Measurements from ENCODE around the gene PIK3CD.

The PIK3CD gene

DNA sequence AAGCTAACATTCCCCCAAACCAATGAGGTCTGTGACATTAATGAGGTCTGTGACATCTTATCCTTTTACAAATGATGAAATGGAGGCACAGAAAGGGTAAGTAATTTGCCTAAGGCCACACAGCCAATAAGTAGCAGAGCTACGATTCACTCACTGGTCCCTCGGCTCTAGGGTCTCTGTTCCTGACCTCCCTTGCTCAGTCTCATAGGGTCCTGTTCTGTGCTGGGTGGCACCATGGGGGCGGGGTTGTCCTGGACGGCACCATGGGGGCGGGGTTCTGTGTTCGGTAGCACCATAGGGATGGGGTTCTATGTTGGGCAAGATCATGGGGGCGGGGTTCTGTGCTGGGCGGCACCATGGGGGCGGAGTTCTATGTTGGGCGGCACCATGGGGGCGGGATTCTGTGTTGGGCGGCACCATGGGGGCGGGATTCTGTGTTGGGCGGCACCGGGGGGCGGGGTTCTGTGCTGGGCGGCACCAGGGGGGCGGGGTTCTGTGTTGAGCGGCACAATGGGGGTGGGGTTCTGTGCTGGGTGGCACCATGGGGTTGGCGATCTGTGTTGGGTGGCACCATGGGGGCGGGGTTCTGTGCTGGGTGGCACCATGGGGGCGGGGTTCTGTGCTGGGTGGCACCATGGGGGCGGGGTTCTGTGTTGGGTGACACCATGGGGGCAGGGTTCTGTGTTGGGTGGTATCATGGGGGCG is 116.6 kb downstream of the PIK3CD start:
- Mint-ChIP-seq H3K4me1 (ENCODE audit: low read depth) (peaks cover 3% of the 10 kb centered on the region), H3K4me3 (no peak overlapping the region), H3K27me3 (ENCODE audit: low read depth) (no peaks in the 10 kb centered on the region), H3K9me3 (no peaks in the 10 kb centered on the region), H3K36me3 (ENCODE audit: low read depth) (peaks cover 14% of the 10 kb centered on the region), H3K27ac (no peak overlapping the region)
- DNase-seq (ENCODE audit: low spot score) = no peak

- Mint-ChIP-seq H3K27ac (no peak overlapping the region), H3K9me3 (no peaks in the 10 kb centered on the region), H3K4me3 (no peak overlapping the region), H3K4me1 (ENCODE audit: low read depth) (peaks cover 2% of the 10 kb centered on the region), H3K36me3 (ENCODE audit: low read depth) (peaks cover 16% of the 10 kb centered on the region), H3K27me3 (ENCODE audit: low read depth) (no peaks in the 10 kb centered on the region)
- no peak for DNase-seq (ENCODE audit: low spot score)
These were observed 117.5 kb downstream of the PIK3CD start for GRCh38 chr1:9768983-9769382.

DNA sequence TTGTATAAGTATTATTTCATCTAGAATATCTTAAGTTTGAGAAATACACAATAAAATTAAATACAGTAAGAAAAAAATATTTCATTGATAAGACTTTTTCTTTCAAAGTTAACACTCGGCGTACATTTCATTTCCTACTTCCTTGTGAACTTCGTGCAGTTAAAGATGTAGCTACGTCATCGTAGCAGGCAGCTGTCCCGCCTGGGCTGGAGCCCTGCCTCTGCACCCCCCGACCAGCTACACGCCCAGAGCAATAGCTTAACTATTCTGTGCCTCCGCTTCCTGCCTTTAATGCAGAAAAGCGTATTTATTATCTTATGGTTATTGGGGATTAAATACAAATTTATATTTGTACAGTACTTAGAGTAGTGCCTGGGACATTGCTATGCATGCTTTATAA is 118.8 kb downstream of the PIK3CD start:
- no peak overlapping the region for H3K4me3 Mint-ChIP-seq
- H3K27ac Mint-ChIP-seq = no peak overlapping the region
- peaks cover 2% of the 10 kb centered on the region for H3K4me1 Mint-ChIP-seq (ENCODE audit: low read depth)
- peaks cover 16% of the 10 kb centered on the region for H3K36me3 Mint-ChIP-seq (ENCODE audit: low read depth)
- H3K9me3 Mint-ChIP-seq = no peaks in the 10 kb centered on the region
- H3K27me3 Mint-ChIP-seq (ENCODE audit: low read depth) = no peaks in the 10 kb centered on the region
- no peak for DNase-seq (ENCODE audit: low spot score)

DNA sequence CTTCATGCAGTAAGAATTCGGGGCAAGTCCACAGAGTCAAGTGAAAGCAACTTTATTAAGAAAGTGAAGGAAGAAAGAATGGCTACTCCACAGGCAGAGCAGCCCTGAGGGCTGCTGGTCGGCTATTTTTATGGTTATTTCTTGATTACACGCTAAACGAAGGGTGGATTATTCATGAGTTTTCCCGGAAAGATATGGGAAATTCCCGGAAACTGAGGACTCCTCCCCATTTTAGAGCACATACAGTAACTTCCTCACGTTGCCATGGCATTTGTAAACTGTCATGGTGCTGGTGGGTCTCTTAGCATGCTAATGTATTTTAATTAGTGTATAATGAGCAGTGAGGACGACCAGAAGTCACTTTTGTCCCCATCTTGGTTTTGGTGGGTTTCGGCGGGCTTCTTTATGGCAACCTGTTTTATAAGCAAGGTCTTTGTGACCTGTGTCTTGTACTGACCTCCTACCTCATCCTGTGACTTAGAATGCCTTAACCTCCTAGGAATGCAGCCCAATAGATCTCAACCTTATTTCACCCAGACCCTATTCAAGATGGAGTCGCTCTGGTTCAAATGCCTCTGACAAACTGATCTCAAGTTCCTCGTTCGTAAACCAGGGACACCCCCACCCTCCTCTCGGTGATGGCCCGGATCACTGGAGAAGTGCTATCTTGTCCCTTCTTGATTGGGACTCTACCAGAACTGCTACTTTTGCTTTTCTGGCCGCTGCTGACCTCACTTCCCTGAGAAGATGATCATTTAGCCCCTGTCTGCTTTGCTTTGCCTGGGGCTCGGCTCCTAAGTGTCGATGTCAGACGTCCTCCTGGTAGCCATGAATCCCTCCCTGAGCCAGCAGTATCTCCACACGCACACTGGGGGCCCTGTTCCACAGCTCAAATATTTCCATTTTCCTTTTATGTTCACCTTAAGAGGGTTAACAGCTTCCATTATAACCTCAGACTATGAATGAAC is 123.5 kb downstream of the PIK3CD start:
- no peak overlapping the region for H3K27ac Mint-ChIP-seq
- DNase-seq (ENCODE audit: low spot score) = no peak
- H3K36me3 Mint-ChIP-seq (ENCODE audit: low read depth) = peaks cover 17% of the 10 kb centered on the region
- no peaks in the 10 kb centered on the region for H3K9me3 Mint-ChIP-seq
- H3K4me3 Mint-ChIP-seq = no peak overlapping the region
- H3K4me1 Mint-ChIP-seq (ENCODE audit: low read depth) = peaks cover 2% of the 10 kb centered on the region
- H3K27me3 Mint-ChIP-seq (ENCODE audit: low read depth) = no peaks in the 10 kb centered on the region

DNA sequence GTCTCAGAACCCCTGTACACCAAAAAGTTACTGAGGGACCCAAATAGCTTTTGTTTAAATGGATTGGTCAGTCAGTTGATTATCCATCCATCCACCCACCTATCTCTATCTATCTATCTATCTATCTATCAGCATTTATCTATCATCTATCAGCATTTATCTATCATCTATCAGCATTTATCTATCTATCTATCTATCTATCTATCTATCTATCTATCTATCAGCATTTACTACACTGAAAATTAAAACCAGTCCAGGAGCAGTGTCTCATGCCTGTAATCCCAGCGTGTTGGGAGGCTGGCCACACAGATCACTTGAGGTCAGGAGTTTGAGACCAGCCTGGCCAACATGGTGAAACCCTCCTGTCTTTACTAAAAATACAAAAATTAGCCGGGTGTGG is 125.2 kb downstream of the PIK3CD start:
- Mint-ChIP-seq H3K36me3 (ENCODE audit: low read depth) (peaks cover 13% of the 10 kb centered on the region), H3K27me3 (ENCODE audit: low read depth) (no peaks in the 10 kb centered on the region), H3K27ac (no peak overlapping the region), H3K9me3 (no peaks in the 10 kb centered on the region), H3K4me1 (ENCODE audit: low read depth) (peaks cover 2% of the 10 kb centered on the region), H3K4me3 (no peak overlapping the region)
- DNase-seq (ENCODE audit: low spot score) = no peak

Data from T-helper 2 cell treated with Interferon-gamma antibody and Interleukin-4, amounts not matched to agents 5 μg/mL and 100 μg/mL, for 36 hours (primary cell).